DND-41 (cell line): Measurements from ENCODE around the gene TSSK1B.

Experiments
- ATAC-seq: fragments of 200-7000 bp; cut with Tn5 transposase; 3 replicates; pipeline ENCODE4 v1.9.1; 2021; ENCODE audit warnings: low read depth; ENCODE audit not compliant: insufficient read depth
- DNase-seq: peaks from one replicate; pipeline ENCODE4 v3.0.0-alpha.2; 2020
- H2AFZ ChIP-seq: 2 replicates; pipeline ENCODE4 v1.6.0; 2012; ENCODE audit warnings: low read depth, low read length
- H3K27ac ChIP-seq: 2 replicates; pipeline ENCODE4 v1.5.1; 2012; ENCODE audit warnings: low read length, inconsistent platforms
- H3K27me3 ChIP-seq: fragments of 200-600 bp; sonication (generic); 2 replicates; pipeline ENCODE4 v1.6.0; 2012; ENCODE audit warnings: low read length, mild to moderate bottlenecking, inconsistent platforms; ENCODE audit not compliant: insufficient read depth, poor library complexity
- H3K36me3 ChIP-seq: 2 replicates; pipeline ENCODE4 v1.5.1; 2012; ENCODE audit warnings: low read length, inconsistent platforms; ENCODE audit not compliant: insufficient read depth
- H3K4me1 ChIP-seq: 2 replicates; pipeline ENCODE4 v1.5.1; 2012; ENCODE audit warnings: mild to moderate bottlenecking, low read length; ENCODE audit not compliant: insufficient read depth
- H3K4me2 ChIP-seq: 2 replicates; pipeline ENCODE4 v1.6.0; 2012; ENCODE audit warnings: mild to moderate bottlenecking, moderate library complexity, low read length, inconsistent platforms; ENCODE audit not compliant: insufficient read depth
- H3K4me3 ChIP-seq, 2 experiments: fragments of 200-600 bp in 1 of 2; shearing (Covaris generic) in 1 of 2; 2 replicates each; pipeline ENCODE4 v1.5.1; 2012 to 2016; ENCODE audit warnings: inconsistent platforms in 2 of 2, low read length in 2 of 2, mild to moderate bottlenecking in 2 of 2, low read depth in 1 of 2, moderate library complexity in 1 of 2
- H3K79me2 ChIP-seq: 2 replicates; pipeline ENCODE4 v1.6.0; 2012; ENCODE audit warnings: low read length, inconsistent platforms; ENCODE audit not compliant: insufficient read depth
- H3K9ac ChIP-seq: 2 replicates; pipeline ENCODE4 v1.6.0; 2012; ENCODE audit warnings: low read depth, mild to moderate bottlenecking, inconsistent platforms, low read length, moderate library complexity
- H3K9me3 ChIP-seq: 2 replicates; pipeline ENCODE4 v1.5.1; 2012; ENCODE audit warnings: low read length, moderate library complexity, mild to moderate bottlenecking, inconsistent platforms; ENCODE audit not compliant: insufficient read depth, severe bottlenecking
- H4K20me1 ChIP-seq: 2 replicates; pipeline ENCODE4 v1.6.0; 2012; ENCODE audit warnings: low read length; ENCODE audit not compliant: insufficient read depth
- CTCF ChIP-seq: IDR thresholded peaks from 2 replicates; pipeline ENCODE4 v1.5.1; 2012; ENCODE audit warnings: borderline replicate concordance, low read length, moderate library complexity, mild to moderate bottlenecking; ENCODE audit not compliant: poor library complexity, severe bottlenecking; ENCODE audit errors: extremely low read depth
- EZH2 ChIP-seq: IDR thresholded peaks from 3 replicates; pipeline ENCODE4 v1.6.1; 2012; ENCODE audit warnings: borderline replicate concordance, low read depth, mild to moderate bottlenecking, moderate library complexity, low read length, inconsistent platforms; ENCODE audit not compliant: severe bottlenecking

The TSSK1B gene, protein sequence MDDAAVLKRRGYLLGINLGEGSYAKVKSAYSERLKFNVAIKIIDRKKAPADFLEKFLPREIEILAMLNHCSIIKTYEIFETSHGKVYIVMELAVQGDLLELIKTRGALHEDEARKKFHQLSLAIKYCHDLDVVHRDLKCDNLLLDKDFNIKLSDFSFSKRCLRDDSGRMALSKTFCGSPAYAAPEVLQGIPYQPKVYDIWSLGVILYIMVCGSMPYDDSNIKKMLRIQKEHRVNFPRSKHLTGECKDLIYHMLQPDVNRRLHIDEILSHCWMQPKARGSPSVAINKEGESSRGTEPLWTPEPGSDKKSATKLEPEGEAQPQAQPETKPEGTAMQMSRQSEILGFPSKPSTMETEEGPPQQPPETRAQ

GRCh38 chr5:113434889-113435288, at the start of gene TSSK1B:
Gene TSSK1B, minus strand, starts transcription at chr5:113434989. Its CDS starts 150 bp downstream, at chr5:113434839.
- Histone ChIP-seq H3K4me2 (no peak within 1 kb of the TSS), H3K27me3 (no peaks in the 10 kb centered on the region), H3K79me2 (no peaks in the 10 kb centered on the region), H3K9ac (no peak within 1 kb of the TSS), H3K27ac (no peak within 1 kb of the TSS), H2AFZ (no peak within 1 kb of the TSS), H3K4me3 (no peak within 1 kb of the TSS), H4K20me1 (no peaks in the 10 kb centered on the region), H3K36me3 (no peaks in the 10 kb centered on the region), H3K9me3 (no peaks in the 10 kb centered on the region), H3K4me1 (no peaks in the 10 kb centered on the region)
- no peak for TF ChIP-seq EZH2
- TF ChIP-seq CTCF = no peak
- no peak for DNase-seq
- no peak for ATAC-seq

GRCh38 chr5:113480243-113480642, 45.5 kb upstream of the TSSK1B start:
- Histone ChIP-seq H3K4me2 (no peak overlapping the region), H3K36me3 (no peaks in the 10 kb centered on the region), H3K9ac (no peak overlapping the region), H3K4me3 (no peak overlapping the region), H4K20me1 (no peaks in the 10 kb centered on the region), H3K27me3 (no peaks in the 10 kb centered on the region), H3K4me1 (no peaks in the 10 kb centered on the region), H3K27ac (no peak overlapping the region), H3K79me2 (no peaks in the 10 kb centered on the region), H3K9me3 (no peaks in the 10 kb centered on the region), H2AFZ (no peak overlapping the region)
- ATAC-seq = no peak
- TF ChIP-seq EZH2 (no peak), CTCF (no peak)
- DNase-seq = no peak

DNA sequence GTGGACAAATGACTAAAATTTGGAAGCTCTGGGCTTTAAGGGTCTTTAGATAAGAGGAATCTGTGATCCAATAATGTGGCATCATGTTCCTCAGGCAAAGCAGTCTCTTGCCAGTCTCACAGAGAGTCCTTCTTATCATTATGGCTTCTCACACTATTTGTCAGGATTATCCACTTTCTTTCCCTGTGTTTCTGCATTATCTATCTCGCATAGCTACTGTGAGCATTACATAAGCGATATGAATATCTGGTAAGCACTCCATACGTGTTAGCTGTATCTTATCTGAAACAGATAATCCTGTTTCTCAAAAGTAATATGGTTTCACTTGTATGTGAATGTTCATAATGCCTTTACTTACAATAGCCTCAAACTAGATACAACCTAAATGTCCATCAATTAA, 43.9 kb upstream of the TSSK1B start:
- Histone ChIP-seq H3K9ac (no peak overlapping the region), H3K27ac (no peak overlapping the region), H3K27me3 (no peaks in the 10 kb centered on the region), H2AFZ (no peak overlapping the region), H3K36me3 (no peaks in the 10 kb centered on the region), H3K79me2 (no peaks in the 10 kb centered on the region), H3K4me2 (no peak overlapping the region), H3K4me1 (no peaks in the 10 kb centered on the region), H3K4me3 (no peak overlapping the region), H3K9me3 (no peaks in the 10 kb centered on the region), H4K20me1 (no peaks in the 10 kb centered on the region)
- ATAC-seq (no peak), DNase-seq (no peak)
- TF ChIP-seq CTCF (no peak), EZH2 (no peak)
